GM12865 (cell line): ENCODE results near the gene ANKDD1B.

Source experiments
- DNase-seq: peaks from one replicate; pipeline ENCODE4 v3.0.0; 2010; ENCODE audit warnings: low read depth
- H3K4me3 ChIP-seq: 2 replicates; pipeline ENCODE4 v1.5.1; 2011; ENCODE audit warnings: mild to moderate bottlenecking, low read depth, low read length, control low read depth
- CTCF ChIP-seq: IDR thresholded peaks from 2 replicates; pipeline ENCODE4 v1.5.1; 2011; ENCODE audit warnings: low read length, control low read depth, low read depth, inconsistent platforms; ENCODE audit not compliant: insufficient read depth; ENCODE audit errors: missing control alignments

The ANKDD1B gene

GRCh38 chr5:75616971-75617621, 5.8 kb downstream of the ANKDD1B start:
- TF ChIP-seq CTCF, result no peak
- no peak overlapping the region for H3K4me3 ChIP-seq
- DNase-seq, result no peak

GRCh38 chr5:75617736-75618352, 6.6 kb downstream of the ANKDD1B start:
- no peak overlapping the region for H3K4me3 ChIP-seq
- TF ChIP-seq CTCF, result no peak
- no peak for DNase-seq

GRCh38 chr5:75620184-75620959, 9.1 kb downstream of the ANKDD1B start:
- TF ChIP-seq CTCF, result no peak
- H3K4me3 ChIP-seq, result no peak overlapping the region
- DNase-seq, result no peak

- no peak for TF ChIP-seq CTCF
- no peak overlapping the region for H3K4me3 ChIP-seq
- DNase-seq, result no peak
These were observed 11.3 kb downstream of the ANKDD1B start for GRCh38 chr5:75622564-75622963.

GRCh38 chr5:75623846-75624245, 12.6 kb downstream of the ANKDD1B start:
- no peak for DNase-seq
- no peak overlapping the region for H3K4me3 ChIP-seq
- TF ChIP-seq CTCF, result no peak

GRCh38 chr5:75626959-75627358, 15.7 kb downstream of the ANKDD1B start:
- TF ChIP-seq CTCF, result no peak
- no peak overlapping the region for H3K4me3 ChIP-seq
- no peak for DNase-seq
